Measurements from ENCODE around the gene CLCN7.

Gene CLCN7

GRCh38 chr16:1466054-1466453 lies 8.8 kb downstream of the CLCN7 start:
- Histone ChIP-seq H2BK15ac (replicated peaks; ENCODE audit: low read depth) (no peak overlapping the region), H3K79me2 (ENCODE audit: control insufficient read depth, insufficient read depth, low read length) (peaks cover 6% of the 10 kb centered on the region), H4K5ac (ENCODE audit: low read length) (no peak overlapping the region), H3K4ac (ENCODE audit: low read depth, low read length) (no peak overlapping the region), H3K23ac (ENCODE audit: low read length) (no peak overlapping the region), H3K56ac (ENCODE audit: low read length) (no peak overlapping the region), H2BK5ac (ENCODE audit: low read length) (no peak overlapping the region), H3K4me3 (ENCODE audit: low read length) (no peak overlapping the region), H2AK5ac (ENCODE audit: low read length) (no peak overlapping the region), H3K27me3 (ENCODE audit: insufficient read depth, low read length, poor library complexity) (no peaks in the 10 kb centered on the region), H3K9ac (ENCODE audit: low read length) (no peak overlapping the region), H4K8ac (ENCODE audit: low read depth, low read length) (no peak overlapping the region), H3K4me2 (ENCODE audit: low read length) (no peak overlapping the region), H3K79me1 (ENCODE audit: low read length) (peaks cover 9% of the 10 kb centered on the region), H3K36me3 (ENCODE audit: control insufficient read depth, insufficient read depth, low read length) (no peaks in the 10 kb centered on the region), H2BK120ac (ENCODE audit: low read depth, low read length) (no peak overlapping the region), H3K27ac (ENCODE audit: low read depth, low read length) (no peak overlapping the region), H3K4me1 (ENCODE audit: control insufficient read depth, low read depth, low read length) (no peaks in the 10 kb centered on the region), H3K18ac (ENCODE audit: low read length) (no peak overlapping the region)
- DNase-seq = no peak
- WGBS (ENCODE audit: extremely low coverage, insufficient coverage, low lambda C conversion rate) = no CpG with 5 or more reads among the region's 24 CpGs

GRCh38 chr16:1465567-1465915 lies 9.3 kb downstream of the CLCN7 start:
- H3K27ac ChIP-seq (ENCODE audit: low read depth, low read length) = no peak overlapping the region
- H3K9ac ChIP-seq (ENCODE audit: low read length) = no peak overlapping the region
- no peaks in the 10 kb centered on the region for H3K36me3 ChIP-seq (ENCODE audit: control insufficient read depth, insufficient read depth, low read length)
- H3K4me2 ChIP-seq (ENCODE audit: low read length) = no peak overlapping the region
- no peak overlapping the region for H2BK15ac ChIP-seq (replicated peaks; ENCODE audit: low read depth)
- DNase-seq = no peak
- H3K18ac ChIP-seq (ENCODE audit: low read length) = no peak overlapping the region
- peaks cover 3% of the 10 kb centered on the region for H3K79me2 ChIP-seq (ENCODE audit: control insufficient read depth, insufficient read depth, low read length)
- H3K4me1 ChIP-seq (ENCODE audit: control insufficient read depth, low read depth, low read length) = no peaks in the 10 kb centered on the region
- no peak overlapping the region for H3K23ac ChIP-seq (ENCODE audit: low read length)
- no peak overlapping the region for H2AK5ac ChIP-seq (ENCODE audit: low read length)
- no peak overlapping the region for H3K4ac ChIP-seq (ENCODE audit: low read depth, low read length)
- H2BK5ac ChIP-seq (ENCODE audit: low read length) = no peak overlapping the region
- no peak overlapping the region for H2BK120ac ChIP-seq (ENCODE audit: low read depth, low read length)
- H3K56ac ChIP-seq (ENCODE audit: low read length) = no peak overlapping the region
- no peaks in the 10 kb centered on the region for H3K27me3 ChIP-seq (ENCODE audit: insufficient read depth, low read length, poor library complexity)
- no CpG with 5 or more reads among the region's 13 CpGs for WGBS (ENCODE audit: extremely low coverage, insufficient coverage, low lambda C conversion rate)
- no peak overlapping the region for H4K5ac ChIP-seq (ENCODE audit: low read length)
- H4K8ac ChIP-seq (ENCODE audit: low read depth, low read length) = no peak overlapping the region
- H3K4me3 ChIP-seq (ENCODE audit: low read length) = no peak overlapping the region
- peaks cover 9% of the 10 kb centered on the region for H3K79me1 ChIP-seq (ENCODE audit: low read length)

GRCh38 chr16:1464894-1465566 lies 9.8 kb downstream of the CLCN7 start:
- Histone ChIP-seq H3K36me3 (ENCODE audit: control insufficient read depth, insufficient read depth, low read length) (no peaks in the 10 kb centered on the region), H3K4me3 (ENCODE audit: low read length) (no peak overlapping the region), H3K56ac (ENCODE audit: low read length) (no peak overlapping the region), H2BK5ac (ENCODE audit: low read length) (no peak overlapping the region), H3K27me3 (ENCODE audit: insufficient read depth, low read length, poor library complexity) (no peaks in the 10 kb centered on the region), H4K8ac (ENCODE audit: low read depth, low read length) (no peak overlapping the region), H2BK120ac (ENCODE audit: low read depth, low read length) (no peak overlapping the region), H3K4me1 (ENCODE audit: control insufficient read depth, low read depth, low read length) (no peaks in the 10 kb centered on the region), H3K79me1 (ENCODE audit: low read length) (peaks cover 9% of the 10 kb centered on the region), H3K79me2 (ENCODE audit: control insufficient read depth, insufficient read depth, low read length) (peaks cover 3% of the 10 kb centered on the region), H3K9ac (ENCODE audit: low read length) (no peak overlapping the region), H3K4ac (ENCODE audit: low read depth, low read length) (no peak overlapping the region), H3K18ac (ENCODE audit: low read length) (no peak overlapping the region), H3K4me2 (ENCODE audit: low read length) (no peak overlapping the region), H3K27ac (ENCODE audit: low read depth, low read length) (no peak overlapping the region), H3K23ac (ENCODE audit: low read length) (no peak overlapping the region), H4K5ac (ENCODE audit: low read length) (no peak overlapping the region), H2AK5ac (ENCODE audit: low read length) (no peak overlapping the region), H2BK15ac (replicated peaks; ENCODE audit: low read depth) (no peak overlapping the region)
- no CpG with 5 or more reads among the region's 33 CpGs for WGBS (ENCODE audit: extremely low coverage, insufficient coverage, low lambda C conversion rate)
- no peak for DNase-seq

DNA sequence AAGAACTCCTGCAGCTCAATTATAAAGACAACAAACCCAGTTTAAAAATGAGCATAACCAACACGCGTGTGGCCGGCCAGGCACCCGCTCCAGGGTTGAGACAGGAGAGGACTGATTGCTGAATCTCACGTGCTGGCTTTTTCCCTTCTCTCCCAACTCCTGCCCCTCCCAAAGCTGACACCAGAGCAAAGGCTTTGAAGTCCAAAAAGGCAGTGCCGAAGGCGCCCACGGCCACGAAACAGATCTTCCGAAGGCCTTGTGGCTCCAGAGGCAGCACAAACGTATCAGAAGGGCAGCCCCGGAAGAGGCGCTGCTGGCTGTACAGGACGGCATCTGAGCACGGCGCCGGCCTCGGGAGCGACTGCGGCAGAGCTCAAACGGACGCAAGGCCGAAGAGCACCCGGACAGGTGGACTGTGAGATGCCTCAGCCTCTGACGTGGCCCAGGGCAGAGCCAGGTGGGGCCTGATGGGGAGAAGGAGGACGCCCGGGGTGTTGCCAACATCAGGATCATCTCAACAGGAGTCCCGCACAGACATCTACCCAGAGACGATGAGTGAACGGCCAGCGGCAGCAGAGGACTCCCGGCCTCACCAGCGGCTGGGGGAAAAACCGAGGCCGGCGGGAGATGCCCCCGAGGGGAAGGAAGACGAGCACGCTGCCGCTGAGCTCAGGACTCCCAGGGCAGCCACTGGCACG lies 10.5 kb downstream of the CLCN7 start:
- H3K27me3 ChIP-seq (ENCODE audit: insufficient read depth, low read length, poor library complexity) = no peaks in the 10 kb centered on the region
- H4K5ac ChIP-seq (ENCODE audit: low read length) = no peak overlapping the region
- H3K27ac ChIP-seq (ENCODE audit: low read depth, low read length) = no peak overlapping the region
- H3K79me2 ChIP-seq (ENCODE audit: control insufficient read depth, insufficient read depth, low read length) = peaks cover 3% of the 10 kb centered on the region
- no peak overlapping the region for H2AK5ac ChIP-seq (ENCODE audit: low read length)
- H3K36me3 ChIP-seq (ENCODE audit: control insufficient read depth, insufficient read depth, low read length) = no peaks in the 10 kb centered on the region
- no peak overlapping the region for H2BK15ac ChIP-seq (replicated peaks; ENCODE audit: low read depth)
- H3K23ac ChIP-seq (ENCODE audit: low read length) = no peak overlapping the region
- no peak overlapping the region for H4K8ac ChIP-seq (ENCODE audit: low read depth, low read length)
- WGBS (ENCODE audit: extremely low coverage, insufficient coverage, low lambda C conversion rate) = no CpG with 5 or more reads among the region's 41 CpGs
- no peak overlapping the region for H3K18ac ChIP-seq (ENCODE audit: low read length)
- H3K79me1 ChIP-seq (ENCODE audit: low read length) = peaks cover 6% of the 10 kb centered on the region
- H3K4me2 ChIP-seq (ENCODE audit: low read length) = no peak overlapping the region
- no peaks in the 10 kb centered on the region for H3K4me1 ChIP-seq (ENCODE audit: control insufficient read depth, low read depth, low read length)
- H3K4ac ChIP-seq (ENCODE audit: low read depth, low read length) = no peak overlapping the region
- no peak overlapping the region for H2BK5ac ChIP-seq (ENCODE audit: low read length)
- DNase-seq = no peak
- no peak overlapping the region for H3K9ac ChIP-seq (ENCODE audit: low read length)
- no peak overlapping the region for H2BK120ac ChIP-seq (ENCODE audit: low read depth, low read length)
- H3K56ac ChIP-seq (ENCODE audit: low read length) = no peak overlapping the region
- no peak overlapping the region for H3K4me3 ChIP-seq (ENCODE audit: low read length)

DNA sequence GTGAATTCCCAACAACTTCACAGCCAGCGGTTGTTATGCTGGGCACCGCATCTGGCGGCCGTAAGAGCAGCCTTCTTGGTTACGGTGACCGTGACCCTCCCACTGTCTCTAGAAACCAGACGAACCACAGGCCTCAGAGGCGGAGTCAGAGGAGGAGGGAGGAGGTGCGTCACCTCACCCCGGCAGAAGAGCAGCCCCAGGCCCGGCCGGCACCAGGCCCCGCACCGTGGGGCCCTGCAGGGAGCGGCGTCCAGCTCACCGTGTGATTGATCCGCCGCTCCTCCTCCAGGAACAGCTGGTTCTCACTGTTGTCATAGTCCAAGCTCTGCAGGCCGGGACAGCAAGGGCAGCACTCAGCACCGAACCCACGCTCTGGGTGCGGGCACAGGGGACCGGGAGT lies 13.7 kb downstream of the CLCN7 start:
- no peak for DNase-seq
- no CpG with 5 or more reads among the region's 24 CpGs for WGBS (ENCODE audit: extremely low coverage, insufficient coverage, low lambda C conversion rate)
- no peak overlapping the region for H2AK5ac ChIP-seq (ENCODE audit: low read length)
- no peaks in the 10 kb centered on the region for H3K79me1 ChIP-seq (ENCODE audit: low read length)
- H3K27ac ChIP-seq (ENCODE audit: low read depth, low read length) = no peak overlapping the region
- no peak overlapping the region for H3K56ac ChIP-seq (ENCODE audit: low read length)
- H4K5ac ChIP-seq (ENCODE audit: low read length) = no peak overlapping the region
- H3K4me2 ChIP-seq (ENCODE audit: low read length) = no peak overlapping the region
- no peak overlapping the region for H3K4ac ChIP-seq (ENCODE audit: low read depth, low read length)
- no peaks in the 10 kb centered on the region for H3K4me1 ChIP-seq (ENCODE audit: control insufficient read depth, low read depth, low read length)
- H2BK15ac ChIP-seq (replicated peaks; ENCODE audit: low read depth) = no peak overlapping the region
- H3K23ac ChIP-seq (ENCODE audit: low read length) = no peak overlapping the region
- H3K9ac ChIP-seq (ENCODE audit: low read length) = no peak overlapping the region
- H2BK5ac ChIP-seq (ENCODE audit: low read length) = no peak overlapping the region
- H2BK120ac ChIP-seq (ENCODE audit: low read depth, low read length) = no peak overlapping the region
- H4K8ac ChIP-seq (ENCODE audit: low read depth, low read length) = no peak overlapping the region
- H3K79me2 ChIP-seq (ENCODE audit: control insufficient read depth, insufficient read depth, low read length) = no peaks in the 10 kb centered on the region
- no peaks in the 10 kb centered on the region for H3K27me3 ChIP-seq (ENCODE audit: insufficient read depth, low read length, poor library complexity)
- no peak overlapping the region for H3K4me3 ChIP-seq (ENCODE audit: low read length)
- no peak overlapping the region for H3K18ac ChIP-seq (ENCODE audit: low read length)
- H3K36me3 ChIP-seq (ENCODE audit: control insufficient read depth, insufficient read depth, low read length) = no peaks in the 10 kb centered on the region
